Activated CD4-positive, CD25-positive, alpha-beta regulatory T cell treated with anti-CD3 and anti-CD28 coated beads, Interleukin-2, amount 50 U/mL, for 24 hours (primary cell): ENCODE data around the gene UNC119.

Experiments used
- ATAC-seq, 2 donors: fragments of 150-1000 bp; cut with Tn5 transposase; one replicate each; pipeline ENCODE4 v1.10.0; 2021; ENCODE audit warnings: mild to moderate bottlenecking in 1 of 2, moderate library complexity in 1 of 2

Gene UNC119

GRCh38 chr17:28572259-28573039 lies 20.0 kb upstream of the UNC119 start:
- ATAC-seq = no peak

GRCh38 chr17:28571361-28572122 lies 19.1 kb upstream of the UNC119 start, which contains the start of gene PIGS:
TSS of gene PIGS (minus strand) at chr17:28571524. CDS start at chr17:28571496, 28 bp downstream.
- ATAC-seq = peak; percentile 99

- ATAC-seq = peak; percentile 33 to 40
These were observed 18.4 kb upstream of the UNC119 start for GRCh38 chr17:28570716-28571360.

- no peak for ATAC-seq
These were observed 17.0 kb upstream of the UNC119 start for GRCh38 chr17:28569446-28569845.

GRCh38 chr17:28567604-28568003 lies 15.2 kb upstream of the UNC119 start:
- ATAC-seq = no peak

- no peak for ATAC-seq
These were observed 11.1 kb upstream of the UNC119 start for GRCh38 chr17:28563475-28563874.

- ATAC-seq = no peak
These were observed 2.6 kb upstream of the UNC119 start for GRCh38 chr17:28555022-28555421.

GRCh38 chr17:28554565-28554964 lies 2.1 kb upstream of the UNC119 start:
- no peak for ATAC-seq

- no peak for ATAC-seq
These were observed 629 bp upstream of the UNC119 start for GRCh38 chr17:28553000-28553505.

GRCh38 chr17:28551421-28552175 lies 826 bp downstream of the UNC119 start:
- no peak for ATAC-seq

GRCh38 chr17:28550858-28551257 lies 1.6 kb downstream of the UNC119 start:
- ATAC-seq = no peak

GRCh38 chr17:28549236-28550132 lies 2.9 kb downstream of the UNC119 start:
- ATAC-seq = peak; percentile 68 to 73

GRCh38 chr17:28548417-28549130 lies 3.9 kb downstream of the UNC119 start:
- ATAC-seq = no peak

GRCh38 chr17:28547623-28548416 lies 4.6 kb downstream of the UNC119 start:
- ATAC-seq = peak in 1 of 2 donors; percentile 18

- ATAC-seq = no peak
These were observed 5.3 kb downstream of the UNC119 start for GRCh38 chr17:28547096-28547622.

- no peak for ATAC-seq
These were observed 6.5 kb downstream of the UNC119 start for GRCh38 chr17:28545787-28546415.

- no peak for ATAC-seq
These were observed 7.3 kb downstream of the UNC119 start for GRCh38 chr17:28545141-28545503.

- ATAC-seq = no peak
These were observed 7.9 kb downstream of the UNC119 start for GRCh38 chr17:28544402-28545140.
